Activated naive CD8-positive, alpha-beta T cell treated with anti-CD3 and anti-CD28 coated beads, Interleukin-2, amount 10 ng/mL, durations not matched to agents 7 days and 5 days (primary cell): ENCODE data around the gene SH3GL2. TPM values are rescaled to one million over a fixed set of nuclear protein-coding genes. Genes with fewer than 3 reads are reported as not detected.

ENCODE experiments used
- ATAC-seq: fragments of 150-1000 bp; cut with Tn5 transposase; one replicate; pipeline ENCODE4 v1.10.0; 2021; ENCODE audit warnings: low read depth, moderate library complexity
- POLR2A ChIA-PET: fragments of 350-600 bp; sonication (Branson Sonifier 250); formaldehyde crosslinking; loops from one replicate; lab custom pipeline; 2021; ENCODE audit warnings: antibody characterized with exemption; lab: Charles Lee
- DNase-seq: peaks from one replicate; pipeline ENCODE4 v3.0.0; 2021
- H3K27ac Mint-ChIP-seq: one replicate; pipeline ENCODE4 v1.8.0; 2022; ENCODE audit warnings: mild to moderate bottlenecking, mixed read lengths
- H3K27me3 Mint-ChIP-seq: one replicate; pipeline ENCODE4 v1.8.0; 2022; ENCODE audit warnings: mild to moderate bottlenecking, moderate library complexity, mixed read lengths
- H3K36me3 Mint-ChIP-seq: one replicate; pipeline ENCODE4 v1.8.0; 2021; ENCODE audit warnings: mild to moderate bottlenecking, mixed read lengths
- H3K4me1 Mint-ChIP-seq: one replicate; pipeline ENCODE4 v1.8.0; 2021; ENCODE audit warnings: mixed read lengths
- H3K4me3 Mint-ChIP-seq: one replicate; pipeline ENCODE4 v1.8.0; 2022; ENCODE audit warnings: mild to moderate bottlenecking, moderate library complexity, mixed read lengths
- H3K9me3 Mint-ChIP-seq: one replicate; pipeline ENCODE4 v1.8.0; 2021; ENCODE audit warnings: mixed read lengths
- total RNA-seq, 2 experiments: library from RNA; stranded (reverse); gene quantifications; one replicate each; pipeline ENCODE4 v1.2.3, GENCODE V29; 2021

The SH3GL2 gene
- total RNA-seq, 2 experiments from 2014 or later = not detected

- Mint-ChIP-seq H3K4me3 (no peak overlapping the region), H3K27ac (no peak overlapping the region), H3K9me3 (peaks cover 1% of the 10 kb centered on the region), H3K36me3 (no peaks in the 10 kb centered on the region), H3K4me1 (no peaks in the 10 kb centered on the region), H3K27me3 (no peaks in the 10 kb centered on the region)
- ATAC-seq (no peak), DNase-seq (no peak)
- POLR2A ChIA-PET = no interaction called here
Observed at GRCh38 chr9:17588395-17588794, 9.5 kb downstream of the SH3GL2 start.

GRCh38 chr9:17588941-17589340, 10.1 kb downstream of the SH3GL2 start:
- peaks cover 1% of the 10 kb centered on the region for H3K9me3 Mint-ChIP-seq
- no peaks in the 10 kb centered on the region for H3K27me3 Mint-ChIP-seq
- H3K36me3 Mint-ChIP-seq = no peaks in the 10 kb centered on the region
- no peak for ATAC-seq
- no peaks in the 10 kb centered on the region for H3K4me1 Mint-ChIP-seq
- DNase-seq = no peak
- H3K4me3 Mint-ChIP-seq = no peak overlapping the region
- no peak overlapping the region for H3K27ac Mint-ChIP-seq
- POLR2A ChIA-PET = no interaction called here

- H3K4me3 Mint-ChIP-seq = no peak overlapping the region
- H3K9me3 Mint-ChIP-seq = peaks cover 1% of the 10 kb centered on the region
- H3K27me3 Mint-ChIP-seq = no peaks in the 10 kb centered on the region
- H3K36me3 Mint-ChIP-seq = no peaks in the 10 kb centered on the region
- ATAC-seq = no peak
- no peak overlapping the region for H3K27ac Mint-ChIP-seq
- POLR2A ChIA-PET = no interaction called here
- no peaks in the 10 kb centered on the region for H3K4me1 Mint-ChIP-seq
- no peak for DNase-seq
Observed at GRCh38 chr9:17589771-17590170, 10.9 kb downstream of the SH3GL2 start.

GRCh38 chr9:17594961-17595360, 16.1 kb downstream of the SH3GL2 start:
- H3K4me3 Mint-ChIP-seq = no peak overlapping the region
- no peaks in the 10 kb centered on the region for H3K27me3 Mint-ChIP-seq
- POLR2A ChIA-PET = no interaction called here
- H3K9me3 Mint-ChIP-seq = no peaks in the 10 kb centered on the region
- no peak for ATAC-seq
- DNase-seq = no peak
- no peak overlapping the region for H3K27ac Mint-ChIP-seq
- H3K36me3 Mint-ChIP-seq = no peaks in the 10 kb centered on the region
- H3K4me1 Mint-ChIP-seq = no peaks in the 10 kb centered on the region

DNA sequence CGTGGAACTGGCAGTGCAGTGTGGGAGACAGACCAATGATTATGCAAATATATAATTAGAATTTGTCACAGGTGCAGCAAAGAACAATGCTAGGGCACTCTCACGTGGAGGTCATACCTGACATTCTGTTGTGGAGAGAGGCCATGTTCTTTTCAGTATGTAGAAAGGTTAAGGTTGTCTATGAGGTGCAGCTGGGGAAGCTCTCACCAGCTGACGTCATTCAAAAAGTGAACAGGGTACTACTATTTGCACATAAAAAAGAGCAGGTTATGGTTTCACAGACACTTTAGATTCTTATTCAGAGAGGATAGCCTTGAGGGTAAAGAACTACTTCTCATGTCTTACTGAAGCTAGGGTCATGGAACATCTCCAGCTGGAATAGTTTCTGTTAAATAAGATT, 19.1 kb downstream of the SH3GL2 start:
- DNase-seq = no peak
- Mint-ChIP-seq H3K27ac (no peak overlapping the region), H3K9me3 (no peaks in the 10 kb centered on the region), H3K36me3 (no peaks in the 10 kb centered on the region), H3K4me1 (no peaks in the 10 kb centered on the region), H3K4me3 (no peak overlapping the region), H3K27me3 (no peaks in the 10 kb centered on the region)
- POLR2A ChIA-PET = no interaction called here
- no peak for ATAC-seq

DNA sequence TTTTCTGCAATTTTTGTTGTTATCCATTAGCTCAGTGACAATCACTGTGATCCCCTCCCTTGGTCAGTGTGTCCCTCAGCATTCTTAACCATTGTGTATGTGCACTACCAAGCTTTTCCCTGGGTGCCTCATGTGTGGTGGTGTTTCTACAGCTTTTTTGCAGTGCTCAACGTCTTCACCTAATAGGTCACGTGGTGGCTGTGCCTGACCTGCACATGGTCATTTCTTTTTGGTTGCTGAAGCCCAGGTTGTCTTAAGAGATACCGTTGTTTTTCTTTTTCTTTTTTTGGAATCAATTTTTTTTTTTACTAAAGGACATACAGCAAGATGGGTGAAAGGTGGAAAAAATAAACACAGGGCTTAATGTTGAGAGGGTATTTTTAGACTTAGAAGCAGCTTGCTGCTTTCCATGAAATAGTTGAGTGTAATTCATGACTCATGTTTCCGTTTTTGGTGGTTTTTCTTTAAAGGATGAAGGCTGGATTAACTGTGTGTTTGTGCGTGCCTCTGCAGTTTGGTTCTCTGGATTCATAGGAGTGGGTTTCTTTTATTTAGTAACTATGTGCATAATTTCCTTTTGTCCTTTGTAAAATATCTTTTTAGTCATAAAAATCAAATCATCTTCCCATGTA, 22.2 kb downstream of the SH3GL2 start:
- POLR2A ChIA-PET = no interaction called here
- no peaks in the 10 kb centered on the region for H3K27me3 Mint-ChIP-seq
- H3K4me1 Mint-ChIP-seq = no peaks in the 10 kb centered on the region
- H3K27ac Mint-ChIP-seq = no peak overlapping the region
- H3K36me3 Mint-ChIP-seq = no peaks in the 10 kb centered on the region
- H3K4me3 Mint-ChIP-seq = no peak overlapping the region
- H3K9me3 Mint-ChIP-seq = peaks cover 2% of the 10 kb centered on the region
- ATAC-seq (no peak), DNase-seq (no peak)

DNA sequence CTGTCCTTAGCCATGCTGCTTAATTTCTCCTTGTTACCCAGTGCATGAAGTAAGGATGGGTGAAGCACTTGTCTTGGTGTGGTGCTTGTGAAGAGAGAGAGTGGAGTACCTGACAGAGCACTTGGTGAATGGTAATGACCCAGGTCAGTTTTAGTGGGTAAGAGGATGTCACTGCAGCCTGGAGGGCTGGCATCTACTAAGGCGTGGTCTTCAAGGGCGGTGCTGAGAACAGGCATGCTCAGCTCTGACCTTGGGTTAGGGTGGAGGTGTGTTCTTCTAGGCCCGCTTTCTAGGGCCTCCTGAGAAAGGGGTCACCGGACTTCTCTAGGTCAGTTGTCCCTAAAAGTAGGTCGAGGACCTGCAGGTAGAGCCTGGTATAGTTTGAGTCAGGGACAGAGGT, 25.7 kb downstream of the SH3GL2 start:
- POLR2A ChIA-PET = no interaction called here
- no peaks in the 10 kb centered on the region for H3K4me1 Mint-ChIP-seq

DNA sequence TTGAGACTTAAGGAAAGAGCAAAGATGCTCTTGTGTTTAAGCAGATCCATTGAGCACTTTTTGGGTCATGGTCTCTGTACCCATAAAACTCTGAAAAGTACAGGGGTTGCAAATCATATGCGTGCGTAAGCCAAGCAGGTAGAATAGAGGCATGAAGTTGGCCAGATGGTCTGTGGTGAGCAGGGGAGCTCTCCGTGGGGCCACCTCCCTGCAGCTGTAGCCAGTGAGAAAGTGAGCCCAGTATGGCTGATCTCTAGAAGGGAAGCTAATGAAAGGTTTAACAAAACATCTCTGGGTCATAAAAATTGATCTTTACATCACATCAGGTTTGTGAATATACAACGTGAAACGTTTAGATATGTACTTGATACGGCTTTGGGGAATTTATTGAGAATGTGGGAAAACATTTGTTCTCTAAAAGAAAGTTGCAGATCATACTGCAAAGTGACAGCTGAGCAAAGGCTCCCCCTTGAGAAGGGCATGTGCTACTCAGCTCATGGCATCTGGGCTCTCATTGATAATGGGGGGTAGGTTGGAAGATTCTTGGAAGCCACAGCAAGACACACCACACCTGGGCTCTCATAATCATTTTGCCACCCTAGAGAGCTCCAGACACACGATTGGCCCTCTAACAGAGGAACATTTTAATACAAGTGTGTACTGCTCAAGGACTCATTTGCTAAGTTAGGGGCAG, 30.6 kb downstream of the SH3GL2 start:
- no peak for DNase-seq
- Mint-ChIP-seq H3K27ac (no peak overlapping the region), H3K4me3 (no peak overlapping the region), H3K9me3 (no peaks in the 10 kb centered on the region), H3K36me3 (no peaks in the 10 kb centered on the region), H3K27me3 (no peaks in the 10 kb centered on the region), H3K4me1 (no peaks in the 10 kb centered on the region)
- POLR2A ChIA-PET = no interaction called here
- no peak for ATAC-seq

More for the DNA sequence above, 25.7 kb downstream of the SH3GL2 start:
- Mint-ChIP-seq H3K4me3 (no peak overlapping the region), H3K9me3 (peaks cover 2% of the 10 kb centered on the region), H3K27ac (no peak overlapping the region), H3K27me3 (no peaks in the 10 kb centered on the region), H3K36me3 (no peaks in the 10 kb centered on the region)
- ATAC-seq (no peak), DNase-seq (no peak)

DNA sequence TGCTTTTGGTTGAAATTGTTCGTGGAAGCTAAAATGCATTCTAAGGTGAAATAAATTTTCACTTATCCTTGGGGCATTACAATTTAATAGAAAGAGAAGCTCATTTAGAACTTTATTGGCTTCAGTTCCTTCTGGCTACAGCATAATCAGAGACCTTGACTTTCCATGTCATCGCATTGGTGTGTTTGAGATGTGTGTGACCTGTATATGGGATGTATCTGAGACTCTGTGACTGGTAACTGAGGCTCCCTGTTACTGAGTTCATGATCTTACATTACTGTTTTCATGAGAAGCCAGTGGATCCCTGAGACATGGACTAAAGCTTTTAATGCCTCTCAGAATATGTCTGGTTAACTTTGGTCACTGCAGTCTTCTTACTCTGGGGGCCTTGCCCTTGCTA, 32.5 kb downstream of the SH3GL2 start:
- Mint-ChIP-seq H3K27ac (no peak overlapping the region), H3K36me3 (no peaks in the 10 kb centered on the region), H3K4me1 (no peaks in the 10 kb centered on the region), H3K9me3 (no peaks in the 10 kb centered on the region), H3K4me3 (no peak overlapping the region), H3K27me3 (no peaks in the 10 kb centered on the region)
- POLR2A ChIA-PET = no interaction called here
- DNase-seq (no peak), ATAC-seq (no peak)

- H3K27ac Mint-ChIP-seq = no peak overlapping the region
- ATAC-seq (no peak), DNase-seq (no peak)
- no peaks in the 10 kb centered on the region for H3K4me1 Mint-ChIP-seq
- POLR2A ChIA-PET = no interaction called here
- no peaks in the 10 kb centered on the region for H3K36me3 Mint-ChIP-seq
- H3K9me3 Mint-ChIP-seq = no peaks in the 10 kb centered on the region
- no peak overlapping the region for H3K4me3 Mint-ChIP-seq
- no peaks in the 10 kb centered on the region for H3K27me3 Mint-ChIP-seq
Observed at GRCh38 chr9:17611917-17612316, 33.1 kb downstream of the SH3GL2 start.

DNA sequence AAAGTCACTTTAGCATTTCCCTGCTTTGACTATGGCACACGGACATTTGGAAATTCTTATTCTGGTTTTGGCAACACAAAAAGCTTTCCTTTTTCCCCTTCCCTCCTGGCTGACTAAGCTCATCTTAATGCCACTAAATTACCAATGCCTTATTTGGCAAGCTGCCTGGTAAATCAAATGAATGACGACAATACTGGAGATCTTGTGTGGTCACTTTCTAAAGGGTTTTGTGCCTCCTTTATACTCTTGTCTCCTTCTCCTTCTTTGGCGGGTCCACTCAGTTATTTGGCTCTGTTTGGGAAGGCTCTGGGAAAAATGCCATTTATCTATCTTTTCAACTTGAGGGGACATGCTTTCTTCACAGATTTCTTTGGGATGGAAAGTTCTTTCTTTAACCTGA, 34.9 kb downstream of the SH3GL2 start:
- POLR2A ChIA-PET = no interaction called here
- H3K27ac Mint-ChIP-seq = no peak overlapping the region

DNA sequence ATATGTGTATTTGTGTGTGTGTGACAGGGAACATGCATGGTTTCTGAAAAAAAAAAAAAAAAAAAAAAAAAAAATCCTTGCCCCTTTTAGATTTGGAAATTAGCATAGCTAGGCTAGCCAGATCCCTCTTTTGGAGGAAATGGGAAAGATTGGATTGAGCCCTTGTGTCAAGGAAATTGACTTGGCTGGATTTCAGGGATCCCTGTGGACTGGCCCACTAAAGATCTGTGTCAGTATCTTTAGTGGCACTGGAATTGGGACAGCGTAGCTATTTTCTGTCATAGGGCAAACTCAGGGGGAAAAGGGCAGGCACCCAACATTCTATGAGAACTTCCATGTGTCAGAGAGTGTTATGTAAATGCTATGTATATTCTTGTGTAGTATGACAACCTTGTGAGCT, 35.4 kb downstream of the SH3GL2 start:
- H3K9me3 Mint-ChIP-seq = no peaks in the 10 kb centered on the region
- H3K4me3 Mint-ChIP-seq = no peak overlapping the region
- no peaks in the 10 kb centered on the region for H3K27me3 Mint-ChIP-seq
- H3K27ac Mint-ChIP-seq = no peak overlapping the region
- H3K36me3 Mint-ChIP-seq = no peaks in the 10 kb centered on the region
- POLR2A ChIA-PET = no interaction called here
- ATAC-seq = no peak
- no peak for DNase-seq
- no peaks in the 10 kb centered on the region for H3K4me1 Mint-ChIP-seq

More for the DNA sequence above, 34.9 kb downstream of the SH3GL2 start:
- DNase-seq = no peak
- Mint-ChIP-seq H3K4me1 (no peaks in the 10 kb centered on the region), H3K4me3 (no peak overlapping the region), H3K9me3 (no peaks in the 10 kb centered on the region), H3K36me3 (no peaks in the 10 kb centered on the region), H3K27me3 (no peaks in the 10 kb centered on the region)
- no peak for ATAC-seq

GRCh38 chr9:17614903-17615302, 36.0 kb downstream of the SH3GL2 start:
- Mint-ChIP-seq H3K4me3 (no peak overlapping the region), H3K27ac (no peak overlapping the region), H3K4me1 (no peaks in the 10 kb centered on the region), H3K36me3 (no peaks in the 10 kb centered on the region), H3K27me3 (no peaks in the 10 kb centered on the region), H3K9me3 (no peaks in the 10 kb centered on the region)
- ATAC-seq = no peak
- POLR2A ChIA-PET = no interaction called here
- DNase-seq = no peak

DNA sequence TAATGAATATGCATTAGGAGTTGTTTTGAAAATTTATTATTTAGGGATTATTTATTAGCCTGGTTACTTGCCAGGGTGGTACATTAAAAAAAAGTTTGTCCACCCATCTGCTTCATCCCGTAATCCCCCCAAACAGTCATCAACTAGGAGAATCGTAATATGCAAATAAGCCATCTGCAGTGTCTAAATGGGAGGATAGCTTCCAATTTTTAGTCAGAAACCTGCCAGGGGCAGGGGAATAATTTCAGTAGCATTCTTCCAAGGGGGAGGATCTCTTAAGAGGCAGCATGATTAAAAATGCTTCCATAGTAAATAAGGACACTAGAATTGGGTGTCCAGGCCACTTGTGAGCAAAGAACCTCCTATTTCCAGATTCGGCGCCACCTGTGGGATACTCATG, 43.3 kb downstream of the SH3GL2 start:
- Mint-ChIP-seq H3K27ac (no peak overlapping the region), H3K9me3 (no peaks in the 10 kb centered on the region), H3K4me3 (no peak overlapping the region), H3K27me3 (no peaks in the 10 kb centered on the region), H3K4me1 (no peaks in the 10 kb centered on the region), H3K36me3 (no peaks in the 10 kb centered on the region)
- DNase-seq = no peak
- no peak for ATAC-seq
- POLR2A ChIA-PET = no interaction called here
